ENCODE measurements around the gene WDR83. TPM values are rescaled to one million over a fixed set of nuclear protein-coding genes. Genes with fewer than 3 reads are reported as not detected.

WDR83 gene
- total RNA-seq, 1 donor from 2014 or later: 3.6 TPM

DNA sequence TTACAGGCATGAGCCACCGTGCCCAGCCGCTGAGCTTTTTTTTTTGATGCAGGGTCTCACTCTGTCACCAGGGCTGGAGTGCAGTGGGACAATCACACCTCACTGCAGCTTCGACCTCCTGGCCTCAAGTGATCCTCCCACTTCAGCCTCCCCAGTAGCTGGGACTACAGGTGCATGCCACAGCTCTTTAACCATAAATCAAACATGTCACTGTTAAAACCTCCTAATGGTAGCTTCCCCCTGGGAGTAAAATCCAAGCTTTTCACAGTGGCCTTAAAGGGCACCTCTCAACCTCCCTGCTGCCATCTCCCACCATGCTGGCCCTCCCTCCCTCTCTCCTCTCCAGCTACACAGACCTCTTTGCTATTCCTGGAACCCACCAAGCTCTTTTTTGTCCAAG, 19.2 kb downstream of the WDR83 start:
- TF ChIP-seq, protein P1, sequence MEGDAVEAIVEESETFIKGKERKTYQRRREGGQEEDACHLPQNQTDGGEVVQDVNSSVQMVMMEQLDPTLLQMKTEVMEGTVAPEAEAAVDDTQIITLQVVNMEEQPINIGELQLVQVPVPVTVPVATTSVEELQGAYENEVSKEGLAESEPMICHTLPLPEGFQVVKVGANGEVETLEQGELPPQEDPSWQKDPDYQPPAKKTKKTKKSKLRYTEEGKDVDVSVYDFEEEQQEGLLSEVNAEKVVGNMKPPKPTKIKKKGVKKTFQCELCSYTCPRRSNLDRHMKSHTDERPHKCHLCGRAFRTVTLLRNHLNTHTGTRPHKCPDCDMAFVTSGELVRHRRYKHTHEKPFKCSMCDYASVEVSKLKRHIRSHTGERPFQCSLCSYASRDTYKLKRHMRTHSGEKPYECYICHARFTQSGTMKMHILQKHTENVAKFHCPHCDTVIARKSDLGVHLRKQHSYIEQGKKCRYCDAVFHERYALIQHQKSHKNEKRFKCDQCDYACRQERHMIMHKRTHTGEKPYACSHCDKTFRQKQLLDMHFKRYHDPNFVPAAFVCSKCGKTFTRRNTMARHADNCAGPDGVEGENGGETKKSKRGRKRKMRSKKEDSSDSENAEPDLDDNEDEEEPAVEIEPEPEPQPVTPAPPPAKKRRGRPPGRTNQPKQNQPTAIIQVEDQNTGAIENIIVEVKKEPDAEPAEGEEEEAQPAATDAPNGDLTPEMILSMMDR (conservative IDR thresholded peaks at IDR 0.05; ENCODE audit: low read depth, low read length): no peak
- DNase-seq (ENCODE audit: low read depth): no peak
- no peak overlapping the region for H3K4me3 ChIP-seq (ENCODE audit: low read depth, low read length)

DNA sequence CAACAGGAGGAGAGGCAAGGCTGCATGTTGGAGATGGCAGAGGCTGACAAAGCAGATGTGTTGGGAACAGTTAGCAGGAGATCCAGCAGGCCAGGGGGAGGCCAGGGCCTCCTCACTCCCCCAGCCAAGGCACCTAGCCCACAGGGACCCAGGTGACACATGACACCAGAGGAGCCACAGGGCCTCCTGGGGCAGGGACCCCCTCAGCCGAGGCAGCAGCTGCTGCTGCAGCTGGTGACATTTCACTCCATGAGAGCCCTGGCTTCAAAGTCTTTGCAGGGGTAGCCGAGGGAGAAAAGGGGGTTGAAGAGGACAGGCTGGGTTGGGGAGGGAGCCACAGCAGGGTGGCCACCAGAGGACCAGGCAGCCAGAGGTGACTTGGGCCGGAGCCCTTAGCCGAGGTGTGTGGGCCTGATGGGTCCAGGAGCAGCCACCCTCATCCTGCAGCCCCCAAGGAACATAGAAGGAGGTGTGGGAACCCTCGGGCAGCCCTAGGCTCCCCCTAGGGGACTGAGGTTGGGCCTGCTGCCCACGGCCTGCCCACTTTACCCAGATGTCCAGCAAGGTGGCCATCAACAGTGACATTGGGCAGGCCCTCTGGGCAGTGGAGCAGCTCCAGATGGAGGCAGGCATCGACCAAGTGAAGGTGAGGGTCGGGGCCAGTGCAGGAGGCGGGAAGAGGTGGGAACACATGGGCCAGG, 21.0 kb downstream of the WDR83 start, which contains the start of gene GNG14:
GNG14 (plus strand) TSS at position 503 of the 701 bp plus-strand sequence; CDS start at position 554, 51 bp downstream.
- DNase-seq (ENCODE audit: low read depth): no peak
- TF ChIP-seq, protein P1 (conservative IDR thresholded peaks at IDR 0.05; ENCODE audit: low read depth, low read length): no peak
- H3K4me3 ChIP-seq (ENCODE audit: low read depth, low read length): no peak within 1 kb of the TSS

DNA sequence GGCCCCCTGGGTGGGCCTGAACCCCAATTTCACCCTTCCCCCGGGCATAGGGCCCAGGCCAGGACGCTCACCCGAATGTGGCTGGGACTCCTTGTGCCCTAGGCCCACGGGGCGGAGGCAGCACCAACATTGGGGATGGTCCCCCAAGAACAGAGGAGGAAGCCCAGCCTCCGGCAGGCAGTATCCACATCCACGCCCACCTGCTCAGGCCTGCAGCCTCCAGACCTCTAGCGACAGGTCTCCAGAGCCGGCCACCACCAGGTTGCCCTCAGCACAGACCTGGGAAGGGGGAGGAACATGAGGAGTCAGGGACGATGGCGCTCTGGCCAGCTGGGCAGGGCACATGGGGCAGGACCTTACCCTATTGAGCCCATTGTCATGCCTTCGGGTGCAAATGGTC, 22.4 kb downstream of the WDR83 start:
- no peak for DNase-seq (ENCODE audit: low read depth)
- H3K4me3 ChIP-seq (ENCODE audit: low read depth, low read length): no peak overlapping the region
- TF ChIP-seq, protein P1 (conservative IDR thresholded peaks at IDR 0.05; ENCODE audit: low read depth, low read length): no peak

DNA sequence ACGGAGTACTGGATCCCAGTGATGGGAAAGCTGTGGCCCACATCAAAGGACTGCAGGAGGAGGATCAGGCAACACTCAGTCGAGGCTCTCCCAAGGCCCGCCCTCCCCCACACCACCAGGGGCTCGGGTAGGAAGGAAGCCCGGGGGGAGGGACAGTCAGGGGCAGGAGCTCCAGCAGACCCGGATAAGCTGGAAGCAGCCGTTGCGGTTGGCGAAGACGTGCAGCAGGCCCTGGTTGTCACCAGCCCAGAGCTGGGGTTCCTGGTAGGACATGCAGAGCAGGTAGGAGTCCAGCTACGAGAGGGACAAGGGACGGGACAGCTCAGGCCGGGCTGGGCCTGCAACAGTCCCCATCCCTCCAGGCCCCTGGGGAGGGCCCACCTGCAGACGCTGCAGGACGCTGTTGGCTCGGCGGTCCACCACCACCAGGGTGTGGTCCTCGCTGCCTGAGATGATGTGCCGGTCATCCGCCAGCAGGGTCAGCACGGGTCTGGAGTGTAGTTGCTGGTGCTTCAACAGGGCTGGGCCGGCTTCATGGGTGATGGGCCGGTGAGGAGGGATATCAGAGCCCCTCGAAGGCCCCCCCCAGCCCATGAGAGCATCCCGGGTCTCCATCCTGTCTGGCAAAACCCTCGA, 23.1 kb downstream of the WDR83 start:
- TF ChIP-seq, protein P1 (conservative IDR thresholded peaks at IDR 0.05; ENCODE audit: low read depth, low read length): no peak
- no peak for DNase-seq (ENCODE audit: low read depth)
- no peak overlapping the region for H3K4me3 ChIP-seq (ENCODE audit: low read depth, low read length)

- no peak for DNase-seq (ENCODE audit: low read depth)
- no peak overlapping the region for H3K4me3 ChIP-seq (ENCODE audit: low read depth, low read length)
- TF ChIP-seq, protein P1 (conservative IDR thresholded peaks at IDR 0.05; ENCODE audit: low read depth, low read length): no peak
Measured at GRCh38 chr19:12692960-12693359, 26.4 kb downstream of the WDR83 start.

- TF ChIP-seq, protein P1 (conservative IDR thresholded peaks at IDR 0.05; ENCODE audit: low read depth, low read length): no peak
- H3K4me3 ChIP-seq (ENCODE audit: low read depth, low read length): no peak overlapping the region
- DNase-seq (ENCODE audit: low read depth): no peak
Measured at GRCh38 chr19:12694641-12695040, 28.0 kb downstream of the WDR83 start.
